Activated CD8-positive, alpha-beta T cell treated with anti-CD3 and anti-CD28 coated beads, Interleukin-2, amount 10 ng/mL, durations not matched to agents 7 days and 5 days (primary cell): Measurements from ENCODE around the gene HERC4. TPM values are rescaled to one million over a fixed set of nuclear protein-coding genes. Genes with fewer than 3 reads are reported as not detected.

Experiments
- ATAC-seq: fragments of 150-1000 bp; cut with Tn5 transposase; one replicate; pipeline ENCODE4 v1.10.0; 2021; ENCODE audit warnings: moderate library complexity
- CTCF ChIA-PET: fragments of 350-600 bp; sonication (Branson Sonifier 250); formaldehyde crosslinking; loops from one replicate; lab custom pipeline; 2021; ENCODE audit warnings: antibody characterized with exemption; lab: Charles Lee
- POLR2A ChIA-PET: fragments of 350-600 bp; sonication (Branson Sonifier 250); formaldehyde crosslinking; loops from one replicate; lab custom pipeline; 2021; ENCODE audit warnings: antibody characterized with exemption; lab: Charles Lee
- DNase-seq: peaks from one replicate; pipeline ENCODE4 v3.0.0-alpha.2; 2020
- H3K27ac Mint-ChIP-seq: one replicate; pipeline ENCODE4 v1.8.0; 2021; ENCODE audit warnings: mild to moderate bottlenecking, mixed read lengths
- H3K27me3 Mint-ChIP-seq: one replicate; pipeline ENCODE4 v1.8.0; 2021; ENCODE audit warnings: low read depth, mixed read lengths
- H3K36me3 Mint-ChIP-seq: one replicate; pipeline ENCODE4 v1.8.0; 2021; ENCODE audit warnings: low read depth, mixed read lengths
- H3K4me1 Mint-ChIP-seq: one replicate; pipeline ENCODE4 v1.8.0; 2021; ENCODE audit warnings: low read depth, mixed read lengths
- H3K4me3 Mint-ChIP-seq: one replicate; pipeline ENCODE4 v1.8.0; 2021; ENCODE audit warnings: mild to moderate bottlenecking, mixed read lengths
- H3K9me3 Mint-ChIP-seq: one replicate; pipeline ENCODE4 v1.8.0; 2022; ENCODE audit warnings: mixed read lengths; ENCODE audit not compliant: insufficient read depth
- total RNA-seq, 2 experiments: library from RNA; stranded (reverse); gene quantifications; one replicate each; pipeline ENCODE4 v1.2.3, GENCODE V29; 2021

The HERC4 gene
- total RNA-seq, 2 experiments from 2014 or later = 48.8 to 50.1 TPM

DNA sequence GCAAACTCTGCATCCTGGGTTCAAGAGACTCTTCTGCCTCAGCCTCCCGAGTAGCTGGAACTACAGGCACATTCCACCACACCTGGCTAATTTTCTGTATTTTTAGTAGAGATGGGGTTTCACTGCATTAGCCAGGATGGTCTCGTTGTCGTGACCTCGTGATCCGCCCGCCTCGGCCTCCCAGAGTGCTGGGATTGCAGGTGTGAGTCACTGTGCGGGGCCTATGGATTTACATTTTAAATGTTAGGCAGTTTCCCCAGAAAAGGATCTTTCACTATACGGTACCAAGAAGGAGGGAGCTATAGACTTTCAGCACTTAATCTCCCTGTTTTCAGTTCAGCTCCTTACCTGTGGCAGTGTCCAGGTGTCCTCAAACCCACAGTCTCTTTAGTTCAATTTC is 139.9 kb downstream of the HERC4 start:
- H3K27ac Mint-ChIP-seq = no peak overlapping the region
- CTCF ChIA-PET = no interaction called here
- peaks cover 30% of the 10 kb centered on the region for H3K36me3 Mint-ChIP-seq
- no peaks in the 10 kb centered on the region for H3K27me3 Mint-ChIP-seq
- POLR2A ChIA-PET = no interaction called here
- no peaks in the 10 kb centered on the region for H3K4me1 Mint-ChIP-seq
- no peak for ATAC-seq
- H3K4me3 Mint-ChIP-seq = no peak overlapping the region
- H3K9me3 Mint-ChIP-seq = no peaks in the 10 kb centered on the region
- DNase-seq = no peak

DNA sequence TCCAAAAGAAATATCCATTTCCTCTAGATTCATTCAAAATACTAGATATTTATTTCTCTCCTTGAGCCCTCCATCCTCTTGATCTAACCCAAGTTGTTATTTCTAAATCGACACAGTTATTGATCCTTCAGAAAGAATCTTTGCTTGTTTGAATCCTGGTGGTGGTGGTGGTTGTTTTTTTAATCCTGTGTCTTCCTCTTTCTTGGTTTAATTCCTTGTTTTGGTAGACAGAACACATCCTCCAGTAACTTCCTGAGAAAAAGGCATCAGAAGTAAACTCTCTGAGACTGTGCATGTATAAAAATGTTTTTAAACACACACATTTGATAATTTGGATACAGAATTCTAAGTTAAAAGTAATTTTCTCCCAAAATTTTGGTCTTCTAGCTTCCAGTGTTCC is 140.7 kb downstream of the HERC4 start:
- no peaks in the 10 kb centered on the region for H3K27me3 Mint-ChIP-seq
- CTCF ChIA-PET = no interaction called here
- ATAC-seq (no peak), DNase-seq (no peak)
- H3K4me3 Mint-ChIP-seq = no peak overlapping the region
- H3K27ac Mint-ChIP-seq = no peak overlapping the region
- no peaks in the 10 kb centered on the region for H3K9me3 Mint-ChIP-seq
- peaks cover 30% of the 10 kb centered on the region for H3K36me3 Mint-ChIP-seq
- no peaks in the 10 kb centered on the region for H3K4me1 Mint-ChIP-seq
- POLR2A ChIA-PET = no interaction called here

- Mint-ChIP-seq H3K4me1 (no peaks in the 10 kb centered on the region), H3K4me3 (no peak overlapping the region), H3K9me3 (no peaks in the 10 kb centered on the region), H3K27ac (no peak overlapping the region), H3K36me3 (peaks cover 27% of the 10 kb centered on the region), H3K27me3 (no peaks in the 10 kb centered on the region)
- ATAC-seq = no peak
- ChIA-PET CTCF (no interaction called here), POLR2A (no interaction called here)
- DNase-seq = no peak
These were observed 141.9 kb downstream of the HERC4 start for GRCh38 chr10:67933199-67933598.

- Mint-ChIP-seq H3K27me3 (no peaks in the 10 kb centered on the region), H3K27ac (no peak overlapping the region), H3K36me3 (peaks cover 27% of the 10 kb centered on the region), H3K4me3 (no peak overlapping the region), H3K9me3 (no peaks in the 10 kb centered on the region), H3K4me1 (no peaks in the 10 kb centered on the region)
- ChIA-PET POLR2A (no interaction called here), CTCF (no interaction called here)
- DNase-seq (no peak), ATAC-seq (no peak)
These were observed 148.1 kb downstream of the HERC4 start for GRCh38 chr10:67926951-67927350.

GRCh38 chr10:67925449-67926005 is 149.6 kb downstream of the HERC4 start:
- no peaks in the 10 kb centered on the region for H3K27me3 Mint-ChIP-seq
- H3K27ac Mint-ChIP-seq = no peak overlapping the region
- no peak for DNase-seq
- no peaks in the 10 kb centered on the region for H3K9me3 Mint-ChIP-seq
- no peak overlapping the region for H3K4me3 Mint-ChIP-seq
- POLR2A ChIA-PET = no interaction called here
- CTCF ChIA-PET = no interaction called here
- H3K36me3 Mint-ChIP-seq = peaks cover 24% of the 10 kb centered on the region
- ATAC-seq = no peak
- no peaks in the 10 kb centered on the region for H3K4me1 Mint-ChIP-seq

GRCh38 chr10:67924136-67924535 is 150.9 kb downstream of the HERC4 start:
- no peak for DNase-seq
- Mint-ChIP-seq H3K36me3 (peaks cover 30% of the 10 kb centered on the region), H3K4me3 (no peak overlapping the region), H3K4me1 (no peaks in the 10 kb centered on the region), H3K27ac (no peak overlapping the region), H3K9me3 (no peaks in the 10 kb centered on the region), H3K27me3 (no peaks in the 10 kb centered on the region)
- ChIA-PET POLR2A (no interaction called here), CTCF (interaction anchor here (1.9 kb wide), 1 partner anchor 136 kb away, joined by 4 read pairs; no protein-coding TSS in a partner anchor)
- no peak for ATAC-seq

- DNase-seq (no peak), ATAC-seq (no peak)
- Mint-ChIP-seq H3K27me3 (no peaks in the 10 kb centered on the region), H3K27ac (no peak overlapping the region), H3K4me3 (no peak overlapping the region), H3K9me3 (no peaks in the 10 kb centered on the region), H3K4me1 (no peaks in the 10 kb centered on the region), H3K36me3 (peaks cover 32% of the 10 kb centered on the region)
- POLR2A ChIA-PET = no interaction called here
- CTCF ChIA-PET = interaction anchor here (1.9 kb wide), 1 partner anchor 136 kb away, joined by 4 read pairs; no protein-coding TSS in a partner anchor
These were observed 151.5 kb downstream of the HERC4 start for GRCh38 chr10:67923551-67923950.

- Mint-ChIP-seq H3K4me1 (no peaks in the 10 kb centered on the region), H3K27me3 (no peaks in the 10 kb centered on the region), H3K4me3 (no peak overlapping the region), H3K36me3 (peaks cover 38% of the 10 kb centered on the region), H3K9me3 (no peaks in the 10 kb centered on the region), H3K27ac (no peak overlapping the region)
- ChIA-PET POLR2A (no interaction called here), CTCF (no interaction called here)
- no peak for DNase-seq
- no peak for ATAC-seq
These were observed 154.0 kb downstream of the HERC4 start for GRCh38 chr10:67921065-67921464.

DNA sequence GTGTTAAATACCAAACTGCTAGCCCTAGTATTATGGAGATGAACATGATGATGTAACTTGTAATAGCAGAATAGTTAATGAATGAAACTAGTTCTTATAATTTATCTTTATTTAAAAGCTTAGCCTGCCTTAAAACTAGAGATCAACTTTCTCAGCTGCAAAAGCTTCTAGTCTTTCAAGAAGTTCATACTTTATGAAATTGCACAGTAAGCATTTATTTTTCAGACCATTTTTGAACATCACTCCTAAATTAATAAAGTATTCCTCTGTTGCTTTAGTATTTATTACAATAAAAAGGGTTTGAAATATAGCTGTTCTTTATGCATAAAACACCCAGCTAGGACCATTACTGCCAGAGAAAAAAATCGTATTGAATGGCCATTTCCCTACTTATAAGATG is 157.4 kb downstream of the HERC4 start:
- POLR2A ChIA-PET = no interaction called here
- no peaks in the 10 kb centered on the region for H3K27me3 Mint-ChIP-seq
- DNase-seq (no peak), ATAC-seq (no peak)
- H3K27ac Mint-ChIP-seq = no peak overlapping the region
- no peaks in the 10 kb centered on the region for H3K4me1 Mint-ChIP-seq
- CTCF ChIA-PET = interaction anchor here (1.0 to 1.5 kb wide), 2 partner anchors 54 to 129 kb away, joined by 3 read pairs; no protein-coding TSS in a partner anchor
- peaks cover 49% of the 10 kb centered on the region for H3K36me3 Mint-ChIP-seq
- H3K9me3 Mint-ChIP-seq = no peaks in the 10 kb centered on the region
- H3K4me3 Mint-ChIP-seq = no peak overlapping the region

GRCh38 chr10:67917169-67917568 is 157.9 kb downstream of the HERC4 start:
- H3K27me3 Mint-ChIP-seq = no peaks in the 10 kb centered on the region
- ChIA-PET CTCF (interaction anchor here (1.0 to 1.3 kb wide), 2 partner anchors 129 to 239 kb away, joined by 3 read pairs; no protein-coding TSS in a partner anchor), POLR2A (no interaction called here)
- peaks cover 53% of the 10 kb centered on the region for H3K36me3 Mint-ChIP-seq
- ATAC-seq = no peak
- no peak for DNase-seq
- no peak overlapping the region for H3K27ac Mint-ChIP-seq
- no peaks in the 10 kb centered on the region for H3K9me3 Mint-ChIP-seq
- H3K4me3 Mint-ChIP-seq = no peak overlapping the region
- H3K4me1 Mint-ChIP-seq = no peaks in the 10 kb centered on the region

- H3K27me3 Mint-ChIP-seq = no peaks in the 10 kb centered on the region
- POLR2A ChIA-PET = no interaction called here
- no peak for ATAC-seq
These were observed 160.2 kb downstream of the HERC4 start for GRCh38 chr10:67914777-67915340.

GRCh38 chr10:67912331-67912946 is 162.6 kb downstream of the HERC4 start:
- Mint-ChIP-seq H3K36me3 (peaks cover 63% of the 10 kb centered on the region), H3K9me3 (no peaks in the 10 kb centered on the region), H3K27ac (no peak overlapping the region), H3K4me1 (no peaks in the 10 kb centered on the region), H3K27me3 (no peaks in the 10 kb centered on the region), H3K4me3 (no peak overlapping the region)
- no peak for ATAC-seq
- ChIA-PET CTCF (interaction anchor here (0.9 to 1.7 kb wide), 4 partner anchors 14 to 245 kb away, joined by 3 read pairs; partner anchors contain the start of gene SIRT1), POLR2A (interaction anchor here (0.6 kb wide), 1 partner anchor 9 kb away, joined by 6 read pairs; no protein-coding TSS in a partner anchor)
- no peak for DNase-seq

More at GRCh38 chr10:67914777-67915340, 160.2 kb downstream of the HERC4 start:
- Mint-ChIP-seq H3K27ac (no peak overlapping the region), H3K4me3 (no peak overlapping the region), H3K4me1 (no peaks in the 10 kb centered on the region), H3K36me3 (peaks cover 57% of the 10 kb centered on the region), H3K9me3 (no peaks in the 10 kb centered on the region)
- CTCF ChIA-PET = interaction anchor here (0.7 to 2.8 kb wide), 2 partner anchors 59 to 127 kb away, joined by 3 to 9 read pairs; no protein-coding TSS in a partner anchor
- DNase-seq = no peak
